ENCODE data around the gene CCL3.
"Not testable (repeated sequence)": the region's sequence is repeated elsewhere in the genome, so short reads cannot be mapped to it uniquely, and the experiment has no call there.

The CCL3 gene

GRCh38 chr17:36127199-36127893 is 37.4 kb upstream of the CCL3 start:
- H3K9ac ChIP-seq (ENCODE audit: low read length), result no peak overlapping the region

GRCh38 chr17:36124879-36125824 is 35.2 kb upstream of the CCL3 start:
- H3K9me3 ChIP-seq (ENCODE audit: insufficient read depth, low read length), result peaks cover 24% of the 10 kb centered on the region
- no peak overlapping the region for H2AFZ ChIP-seq (ENCODE audit: low read depth, low read length, severe bottlenecking)
- H3K36me3 ChIP-seq (ENCODE audit: low read length), result no peaks in the 10 kb centered on the region
- H3K4me3 ChIP-seq (ENCODE audit: insufficient read depth, low read length, poor library complexity, severe bottlenecking), result no peak overlapping the region
- TF ChIP-seq CTCF (IDR thresholded peaks at IDR 0.05; ENCODE audit: insufficient read depth, low read length, poor library complexity, severe bottlenecking) (no peak), EZH2phosphoT487 (conservative IDR thresholded peaks at IDR 0.05; ENCODE audit: low read length) (no peak)
- no peaks in the 10 kb centered on the region for H3K27me3 ChIP-seq (ENCODE audit: low read length)
- H3K4me2 ChIP-seq (ENCODE audit: low read depth, low read length, poor library complexity, severe bottlenecking), result no peak overlapping the region
- no peak overlapping the region for H3K9ac ChIP-seq (ENCODE audit: low read length)
- H4K20me1 ChIP-seq (ENCODE audit: low read depth, low read length), result no peaks in the 10 kb centered on the region
- H3F3A ChIP-seq (ENCODE audit: insufficient read depth), result no peaks in the 10 kb centered on the region
- no peak overlapping the region for H3K27ac ChIP-seq (ENCODE audit: low read depth, low read length)
- H3K79me2 ChIP-seq (ENCODE audit: insufficient read depth, low read length), result no peaks in the 10 kb centered on the region
- H3K9me2 ChIP-seq (replicated peaks; ENCODE audit: insufficient read depth, low read length), result no peaks in the 10 kb centered on the region

More at GRCh38 chr17:36127199-36127893, 37.4 kb upstream of the CCL3 start:
- Histone ChIP-seq H3K36me3 (ENCODE audit: low read length) (no peaks in the 10 kb centered on the region), H4K20me1 (ENCODE audit: low read depth, low read length) (no peaks in the 10 kb centered on the region), H3K4me2 (ENCODE audit: low read depth, low read length, poor library complexity, severe bottlenecking) (peak overlapping the region; percentile 5), H3K27ac (ENCODE audit: low read depth, low read length) (no peak overlapping the region), H3K9me2 (replicated peaks; ENCODE audit: insufficient read depth, low read length) (no peaks in the 10 kb centered on the region), H2AFZ (ENCODE audit: low read depth, low read length, severe bottlenecking) (no peak overlapping the region), H3K4me3 (ENCODE audit: insufficient read depth, low read length, poor library complexity, severe bottlenecking) (no peak overlapping the region), H3K9me3 (ENCODE audit: insufficient read depth, low read length) (peaks cover 24% of the 10 kb centered on the region), H3F3A (ENCODE audit: insufficient read depth) (no peaks in the 10 kb centered on the region), H3K79me2 (ENCODE audit: insufficient read depth, low read length) (no peaks in the 10 kb centered on the region), H3K27me3 (ENCODE audit: low read length) (no peaks in the 10 kb centered on the region)
- TF ChIP-seq CTCF (IDR thresholded peaks at IDR 0.05; ENCODE audit: insufficient read depth, low read length, poor library complexity, severe bottlenecking) (no peak), EZH2phosphoT487 (conservative IDR thresholded peaks at IDR 0.05; ENCODE audit: low read length) (no peak)

GRCh38 chr17:36123431-36123830 is 33.5 kb upstream of the CCL3 start:
- TF ChIP-seq CTCF (IDR thresholded peaks at IDR 0.05; ENCODE audit: insufficient read depth, low read length, poor library complexity, severe bottlenecking), result no peak
- no peak for TF ChIP-seq EZH2phosphoT487 (conservative IDR thresholded peaks at IDR 0.05; ENCODE audit: low read length)
- no peak overlapping the region for H3K27ac ChIP-seq (ENCODE audit: low read depth, low read length)
- H3K4me3 ChIP-seq (ENCODE audit: insufficient read depth, low read length, poor library complexity, severe bottlenecking), result no peak overlapping the region
- no peaks in the 10 kb centered on the region for H3K36me3 ChIP-seq (ENCODE audit: low read length)
- peaks cover 24% of the 10 kb centered on the region for H3K9me3 ChIP-seq (ENCODE audit: insufficient read depth, low read length)
- H3K9me2 ChIP-seq (replicated peaks; ENCODE audit: insufficient read depth, low read length), result no peaks in the 10 kb centered on the region
- H3K79me2 ChIP-seq (ENCODE audit: insufficient read depth, low read length), result no peaks in the 10 kb centered on the region
- H3F3A ChIP-seq (ENCODE audit: insufficient read depth), result no peaks in the 10 kb centered on the region
- H3K27me3 ChIP-seq (ENCODE audit: low read length), result no peaks in the 10 kb centered on the region
- H2AFZ ChIP-seq (ENCODE audit: low read depth, low read length, severe bottlenecking), result no peak overlapping the region
- H4K20me1 ChIP-seq (ENCODE audit: low read depth, low read length), result no peaks in the 10 kb centered on the region
- no peak overlapping the region for H3K4me2 ChIP-seq (ENCODE audit: low read depth, low read length, poor library complexity, severe bottlenecking)
- no peak overlapping the region for H3K9ac ChIP-seq (ENCODE audit: low read length)

GRCh38 chr17:36121099-36121498 is 31.2 kb upstream of the CCL3 start:
- not testable (repeated sequence) for H3K4me2 ChIP-seq (ENCODE audit: low read depth, low read length, poor library complexity, severe bottlenecking); H3K36me3 ChIP-seq (ENCODE audit: low read length); H3K4me3 ChIP-seq (ENCODE audit: insufficient read depth, low read length, poor library complexity, severe bottlenecking); H3K27ac ChIP-seq (ENCODE audit: low read depth, low read length); H3K9me2 ChIP-seq (replicated peaks; ENCODE audit: insufficient read depth, low read length); H3K9ac ChIP-seq (ENCODE audit: low read length); H3K79me2 ChIP-seq (ENCODE audit: insufficient read depth, low read length); H3F3A ChIP-seq (ENCODE audit: insufficient read depth); H3K27me3 ChIP-seq (ENCODE audit: low read length); H2AFZ ChIP-seq (ENCODE audit: low read depth, low read length, severe bottlenecking); H4K20me1 ChIP-seq (ENCODE audit: low read depth, low read length)
- peaks cover 15% of the 10 kb centered on the region for H3K9me3 ChIP-seq (ENCODE audit: insufficient read depth, low read length)
